ENCODE measurements around the gene BRCA1.
"Not testable (repeated sequence)": the region's sequence is repeated elsewhere in the genome, so short reads cannot be mapped to it uniquely, and the experiment has no call there.

- not testable (repeated sequence) for TF ChIP-seq EP300, CTCF (IDR thresholded peaks at IDR 0.05)
Measured at GRCh38 chr17:43133439-43133838, 8.3 kb upstream of the BRCA1 start.

Measured in tibial nerve (tissue), 4 donors.